Measurements from ENCODE around the gene MYZAP.

Gene MYZAP

DNA sequence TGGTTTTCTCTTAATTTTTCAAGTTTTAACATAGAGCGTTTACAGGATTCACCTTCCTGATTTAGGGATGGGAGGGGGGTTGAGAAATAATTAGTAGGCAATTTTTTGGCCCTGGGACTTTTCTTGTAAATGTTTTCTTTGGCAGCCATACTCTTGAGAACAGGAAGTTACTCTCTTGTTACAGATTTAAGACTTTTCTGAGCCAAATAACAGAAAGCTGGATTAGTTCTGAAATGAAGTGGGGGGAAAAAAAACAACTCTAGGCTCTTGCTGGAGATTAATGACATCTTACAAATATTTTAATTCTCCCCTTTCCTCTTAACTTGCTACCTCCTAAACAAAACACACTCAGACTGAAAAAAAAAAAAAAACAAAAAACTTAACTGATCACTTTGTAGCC, 101.0 kb downstream of the MYZAP start:
- Histone ChIP-seq H3K4ac (ENCODE audit: low read depth in 1 of 2, low read length in 2 of 2) (no peak overlapping the region), H4K91ac (ENCODE audit: low read length) (no peak overlapping the region), H3K18ac (ENCODE audit: low read depth in 1 of 2, low read length in 2 of 2) (no peak overlapping the region), H3K23ac (ENCODE audit: low read length in 2 of 2) (no peak overlapping the region), H3K27me3 (ENCODE audit: control insufficient read depth in 1 of 2, insufficient read depth in 1 of 2, low read length in 2 of 2) (no peaks in the 10 kb centered on the region), H3K4me2 (ENCODE audit: low read length, poor library complexity, severe bottlenecking) (no peak overlapping the region), H4K8ac (ENCODE audit: low read length) (no peak overlapping the region), H2BK5ac (ENCODE audit: low read depth, low read length, poor library complexity, severe bottlenecking) (no peak overlapping the region), H2BK120ac (ENCODE audit: low read depth, low read length) (no peak overlapping the region), H2BK12ac (ENCODE audit: low read length in 2 of 2) (no peak overlapping the region), H3K4me1 (ENCODE audit: control insufficient read depth, insufficient read depth, low read depth, low read length) (no peaks in the 10 kb centered on the region), H2AK5ac (ENCODE audit: low read length, severe bottlenecking) (no peak overlapping the region), H3K27ac (ENCODE audit: low read length, poor library complexity, severe bottlenecking) (no peak overlapping the region), H3K9ac (ENCODE audit: low read length) (peak overlapping the region; percentile 30), H3K9me3 (ENCODE audit: control insufficient read depth, low read length) (no peaks in the 10 kb centered on the region), H3K36me3 (ENCODE audit: control insufficient read depth in 1 of 2, insufficient read depth in 2 of 2, low read depth in 1 of 2, low read length in 2 of 2) (no peaks in the 10 kb centered on the region), H2AFZ (ENCODE audit: low read depth, low read length) (no peak overlapping the region), H2BK15ac (ENCODE audit: low read depth, poor library complexity, severe bottlenecking) (no peak overlapping the region), H3K79me1 (replicated peaks; ENCODE audit: low read length, poor library complexity, severe bottlenecking) (no peaks in the 10 kb centered on the region), H3K4me3 (ENCODE audit: insufficient read depth in 1 of 2, low read depth in 1 of 2, low read length in 2 of 2) (no peak overlapping the region), H3K14ac (ENCODE audit: low read length in 2 of 2) (no peak overlapping the region)
- no peak for DNase-seq
- WGBS: 89% methylated on average over 1 of the region's 1 CpG

DNA sequence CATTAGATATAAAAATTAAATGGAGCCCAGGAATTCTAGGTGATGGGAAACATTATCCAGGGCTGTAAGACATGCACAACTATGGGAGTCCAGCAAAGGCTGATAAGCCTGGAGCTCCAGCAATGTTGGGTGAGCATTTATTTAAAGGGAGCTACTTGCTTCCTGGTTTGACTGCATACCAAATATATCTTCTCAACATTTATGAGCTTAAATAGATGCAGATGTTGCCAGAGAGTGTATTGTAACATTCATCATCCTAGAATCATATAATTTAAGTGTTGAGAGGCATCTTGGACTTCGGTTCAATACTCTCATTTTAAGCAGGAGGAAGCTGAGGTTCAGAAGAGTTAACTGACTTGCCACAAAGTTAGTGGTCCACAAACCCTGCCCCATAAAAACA, 102.6 kb downstream of the MYZAP start:
- no peak overlapping the region for H4K8ac ChIP-seq (ENCODE audit: low read length)
- no peaks in the 10 kb centered on the region for H3K4me1 ChIP-seq (ENCODE audit: control insufficient read depth, insufficient read depth, low read depth, low read length)
- no peaks in the 10 kb centered on the region for H3K27me3 ChIP-seq (ENCODE audit: control insufficient read depth in 1 of 2, insufficient read depth in 1 of 2, low read length in 2 of 2)

DNA sequence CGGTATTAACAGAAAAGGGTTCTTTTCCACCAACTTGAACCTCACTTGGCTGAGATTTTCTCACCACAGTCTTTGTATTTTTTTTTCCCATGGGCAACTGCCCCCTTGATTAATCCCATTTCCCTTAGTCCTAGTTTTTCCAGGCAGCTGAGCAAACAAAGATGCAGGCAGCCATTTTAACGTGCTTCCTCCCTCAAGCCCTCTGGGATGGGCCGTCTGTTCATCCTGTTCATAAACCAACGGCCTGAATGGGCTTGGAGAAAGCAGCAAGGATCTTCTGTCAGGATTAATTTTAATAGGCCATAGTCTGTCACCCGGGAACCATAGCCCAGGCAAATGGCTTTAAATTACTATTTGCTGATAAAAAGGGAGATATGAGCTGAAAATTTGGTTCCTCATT, 104.4 kb downstream of the MYZAP start:
- Histone ChIP-seq H3K36me3 (ENCODE audit: control insufficient read depth in 1 of 2, insufficient read depth in 2 of 2, low read depth in 1 of 2, low read length in 2 of 2) (no peaks in the 10 kb centered on the region), H3K4ac (ENCODE audit: low read depth in 1 of 2, low read length in 2 of 2) (no peak overlapping the region), H2BK15ac (ENCODE audit: low read depth, poor library complexity, severe bottlenecking) (no peak overlapping the region), H3K79me1 (replicated peaks; ENCODE audit: low read length, poor library complexity, severe bottlenecking) (no peaks in the 10 kb centered on the region), H3K27ac (ENCODE audit: low read length, poor library complexity, severe bottlenecking) (no peak overlapping the region), H3K27me3 (ENCODE audit: control insufficient read depth in 1 of 2, insufficient read depth in 1 of 2, low read length in 2 of 2) (no peaks in the 10 kb centered on the region), H4K91ac (ENCODE audit: low read length) (no peak overlapping the region), H3K23ac (ENCODE audit: low read length in 2 of 2) (no peak overlapping the region), H2AFZ (ENCODE audit: low read depth, low read length) (no peak overlapping the region), H2AK5ac (ENCODE audit: low read length, severe bottlenecking) (no peak overlapping the region), H3K4me2 (ENCODE audit: low read length, poor library complexity, severe bottlenecking) (no peak overlapping the region), H3K9ac (ENCODE audit: low read length) (no peak overlapping the region), H4K8ac (ENCODE audit: low read length) (no peak overlapping the region), H3K18ac (ENCODE audit: low read depth in 1 of 2, low read length in 2 of 2) (no peak overlapping the region), H2BK12ac (ENCODE audit: low read length in 2 of 2) (no peak overlapping the region), H3K4me3 (ENCODE audit: insufficient read depth in 1 of 2, low read depth in 1 of 2, low read length in 2 of 2) (no peak overlapping the region), H3K4me1 (ENCODE audit: control insufficient read depth, insufficient read depth, low read depth, low read length) (no peaks in the 10 kb centered on the region), H2BK120ac (ENCODE audit: low read depth, low read length) (no peak overlapping the region), H3K9me3 (ENCODE audit: control insufficient read depth, low read length) (no peaks in the 10 kb centered on the region), H3K14ac (ENCODE audit: low read length in 2 of 2) (no peak overlapping the region), H2BK5ac (ENCODE audit: low read depth, low read length, poor library complexity, severe bottlenecking) (no peak overlapping the region)
- WGBS: 81% methylated on average over 5 of the region's 5 CpGs
- no peak for DNase-seq

More for the DNA sequence above, 102.6 kb downstream of the MYZAP start:
- Histone ChIP-seq H3K9ac (ENCODE audit: low read length) (no peak overlapping the region), H2BK15ac (ENCODE audit: low read depth, poor library complexity, severe bottlenecking) (no peak overlapping the region), H3K18ac (ENCODE audit: low read depth in 1 of 2, low read length in 2 of 2) (no peak overlapping the region), H2BK5ac (ENCODE audit: low read depth, low read length, poor library complexity, severe bottlenecking) (no peak overlapping the region), H3K4ac (ENCODE audit: low read depth in 1 of 2, low read length in 2 of 2) (no peak overlapping the region), H3K4me3 (ENCODE audit: insufficient read depth in 1 of 2, low read depth in 1 of 2, low read length in 2 of 2) (no peak overlapping the region), H2AK5ac (ENCODE audit: low read length, severe bottlenecking) (no peak overlapping the region), H3K14ac (ENCODE audit: low read length in 2 of 2) (no peak overlapping the region), H3K9me3 (ENCODE audit: control insufficient read depth, low read length) (no peaks in the 10 kb centered on the region), H3K79me1 (replicated peaks; ENCODE audit: low read length, poor library complexity, severe bottlenecking) (no peaks in the 10 kb centered on the region), H3K27ac (ENCODE audit: low read length, poor library complexity, severe bottlenecking) (no peak overlapping the region), H2AFZ (ENCODE audit: low read depth, low read length) (no peak overlapping the region), H2BK12ac (ENCODE audit: low read length in 2 of 2) (no peak overlapping the region), H2BK120ac (ENCODE audit: low read depth, low read length) (no peak overlapping the region), H4K91ac (ENCODE audit: low read length) (no peak overlapping the region), H3K36me3 (ENCODE audit: control insufficient read depth in 1 of 2, insufficient read depth in 2 of 2, low read depth in 1 of 2, low read length in 2 of 2) (no peaks in the 10 kb centered on the region), H3K4me2 (ENCODE audit: low read length, poor library complexity, severe bottlenecking) (no peak overlapping the region), H3K23ac (ENCODE audit: low read length in 2 of 2) (no peak overlapping the region)
- WGBS: 91% methylated on average over 1 of the region's 1 CpG
- DNase-seq: no peak

DNA sequence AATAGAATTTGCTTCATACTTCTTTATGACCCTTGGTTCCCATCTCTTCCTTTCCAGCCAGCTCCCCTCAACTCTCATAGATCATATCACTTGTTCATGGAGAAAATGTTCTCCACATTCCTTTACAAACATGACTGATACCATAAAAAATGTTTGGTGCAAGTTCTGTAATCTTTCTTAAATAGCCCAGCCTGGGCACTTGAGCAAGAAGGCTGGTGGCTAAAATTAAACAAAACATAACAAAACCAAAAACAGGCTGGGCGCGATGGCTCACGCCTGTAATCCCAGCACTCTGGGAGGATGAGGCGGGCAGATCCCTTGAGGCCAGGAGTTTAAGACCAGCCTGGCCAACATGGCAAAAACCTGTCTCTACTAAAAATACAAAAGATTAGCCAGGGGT, 105.9 kb downstream of the MYZAP start:
- peak; percentile 17 for DNase-seq
- H3K4me1 ChIP-seq (ENCODE audit: control insufficient read depth, insufficient read depth, low read depth, low read length): no peaks in the 10 kb centered on the region
- no peak overlapping the region for H2AK5ac ChIP-seq (ENCODE audit: low read length, severe bottlenecking)
- no peak overlapping the region for H3K14ac ChIP-seq (ENCODE audit: low read length in 2 of 2)
- H3K4ac ChIP-seq (ENCODE audit: low read depth in 1 of 2, low read length in 2 of 2): no peak overlapping the region
- H2BK12ac ChIP-seq (ENCODE audit: low read length in 2 of 2): no peak overlapping the region
- no peaks in the 10 kb centered on the region for H3K36me3 ChIP-seq (ENCODE audit: control insufficient read depth in 1 of 2, insufficient read depth in 2 of 2, low read depth in 1 of 2, low read length in 2 of 2)
- H3K27me3 ChIP-seq (ENCODE audit: control insufficient read depth in 1 of 2, insufficient read depth in 1 of 2, low read length in 2 of 2): no peaks in the 10 kb centered on the region
- no peak overlapping the region for H2BK15ac ChIP-seq (ENCODE audit: low read depth, poor library complexity, severe bottlenecking)
- no peak overlapping the region for H3K9ac ChIP-seq (ENCODE audit: low read length)
- no peak overlapping the region for H4K91ac ChIP-seq (ENCODE audit: low read length)
- H2BK120ac ChIP-seq (ENCODE audit: low read depth, low read length): no peak overlapping the region
- no peak overlapping the region for H3K4me2 ChIP-seq (ENCODE audit: low read length, poor library complexity, severe bottlenecking)
- no peak overlapping the region for H3K4me3 ChIP-seq (ENCODE audit: insufficient read depth in 1 of 2, low read depth in 1 of 2, low read length in 2 of 2)
- H2BK5ac ChIP-seq (ENCODE audit: low read depth, low read length, poor library complexity, severe bottlenecking): no peak overlapping the region
- H4K8ac ChIP-seq (ENCODE audit: low read length): no peak overlapping the region
- no peak overlapping the region for H3K23ac ChIP-seq (ENCODE audit: low read length in 2 of 2)
- H3K27ac ChIP-seq (ENCODE audit: low read length, poor library complexity, severe bottlenecking): no peak overlapping the region
- no peak overlapping the region for H3K18ac ChIP-seq (ENCODE audit: low read depth in 1 of 2, low read length in 2 of 2)
- H3K9me3 ChIP-seq (ENCODE audit: control insufficient read depth, low read length): no peaks in the 10 kb centered on the region
- 71% methylated on average over 4 of the region's 4 CpGs for WGBS
- no peak overlapping the region for H2AFZ ChIP-seq (ENCODE audit: low read depth, low read length)
- H3K79me1 ChIP-seq (replicated peaks; ENCODE audit: low read length, poor library complexity, severe bottlenecking): no peaks in the 10 kb centered on the region

Measured in mesenchymal stem cell (in vitro differentiated cells and primary cell).